Activated CD4-positive, alpha-beta T cell treated with anti-CD3 and anti-CD28 coated beads for 1 hour (primary cell): Measurements from ENCODE around the gene DDIAS.
"Not testable (repeated sequence)": the region's sequence is repeated elsewhere in the genome, so short reads cannot be mapped to it uniquely, and the experiment has no call there.

ENCODE experiments used
- DNase-seq: peaks from one replicate; pipeline ENCODE4 v3.0.0-alpha.2; 2020

The DDIAS gene

GRCh38 chr11:82929121-82929520, 27.6 kb downstream of the DDIAS start:
- DNase-seq: no peak

GRCh38 chr11:82930229-82930628, 28.7 kb downstream of the DDIAS start:
- no peak for DNase-seq

- DNase-seq: no peak
These were observed 29.2 kb downstream of the DDIAS start for GRCh38 chr11:82930734-82931133.

GRCh38 chr11:82932564-82932963, 31.0 kb downstream of the DDIAS start:
- no peak for DNase-seq

GRCh38 chr11:82936261-82936660, 34.7 kb downstream of the DDIAS start:
- no peak for DNase-seq

- DNase-seq: no peak
These were observed 36.0 kb downstream of the DDIAS start for GRCh38 chr11:82937554-82937953.

GRCh38 chr11:82939456-82939855, 37.9 kb downstream of the DDIAS start:
- no peak for DNase-seq

- DNase-seq: no peak
These were observed 40.8 kb downstream of the DDIAS start for GRCh38 chr11:82942376-82942775.

GRCh38 chr11:82943430-82943829, 41.9 kb downstream of the DDIAS start:
- DNase-seq: not testable (repeated sequence)

- DNase-seq: no peak
These were observed 42.7 kb downstream of the DDIAS start for GRCh38 chr11:82944198-82944597.

GRCh38 chr11:82945041-82945440, 43.5 kb downstream of the DDIAS start:
- DNase-seq: not testable (repeated sequence)

- no peak for DNase-seq
These were observed 44.1 kb downstream of the DDIAS start for GRCh38 chr11:82945682-82946081.

- no peak for DNase-seq
These were observed 47.8 kb downstream of the DDIAS start for GRCh38 chr11:82949352-82949751.

- DNase-seq: not testable (repeated sequence)
These were observed 49.0 kb downstream of the DDIAS start for GRCh38 chr11:82950502-82950901.

GRCh38 chr11:82955736-82956453, 54.4 kb downstream of the DDIAS start:
- peak; percentile 44 for DNase-seq

GRCh38 chr11:82959987-82960778, 58.6 kb downstream of the DDIAS start:
- DNase-seq: no peak

- DNase-seq: no peak
These were observed 59.2 kb downstream of the DDIAS start for GRCh38 chr11:82960779-82961143.

GRCh38 chr11:82962021-82962420, 60.5 kb downstream of the DDIAS start:
- not testable (repeated sequence) for DNase-seq

- DNase-seq: no peak
These were observed 65.8 kb downstream of the DDIAS start for GRCh38 chr11:82967381-82967780.

- DNase-seq: no peak
These were observed 68.3 kb downstream of the DDIAS start for GRCh38 chr11:82969811-82970210.

GRCh38 chr11:82970507-82971083, 69.1 kb downstream of the DDIAS start:
- DNase-seq: not testable (repeated sequence)

- not testable (repeated sequence) for DNase-seq
These were observed 70.0 kb downstream of the DDIAS start for GRCh38 chr11:82971519-82971946.

- DNase-seq: no peak
These were observed 70.6 kb downstream of the DDIAS start for GRCh38 chr11:82972103-82972502.

GRCh38 chr11:82974135-82974534, 72.6 kb downstream of the DDIAS start:
- no peak for DNase-seq
